Stimulated activated CD4-positive, alpha-beta T cell treated with anti-CD3 and anti-CD28 coated beads, Interleukin-1b, Interleukin-23, amount 100 ng/mL, for 24 hours (primary cell): ENCODE data around the gene ADAMTSL2.

Experiments used
- DNase-seq, 4 experiments: peaks; one replicate each; pipeline ENCODE4 v3.0.0-alpha.2; 2020; ENCODE audit warnings: low read depth in 4 of 4, low spot score in 1 of 4

ADAMTSL2 gene

GRCh38 chr9:133584559-133585476 lies 50.3 kb downstream of the ADAMTSL2 start:
- no peak for DNase-seq

GRCh38 chr9:133585481-133586351 lies 51.2 kb downstream of the ADAMTSL2 start:
- no peak for DNase-seq

GRCh38 chr9:133587051-133587450 lies 52.5 kb downstream of the ADAMTSL2 start:
- DNase-seq = no peak

- DNase-seq = no peak
Measured at GRCh38 chr9:133587466-133587865, 53.0 kb downstream of the ADAMTSL2 start.

- peak; percentile 16 to 28 (median 26) for DNase-seq
Measured at GRCh38 chr9:133589454-133590227, 55.1 kb downstream of the ADAMTSL2 start.

- no peak for DNase-seq
Measured at GRCh38 chr9:133590231-133590855, 55.8 kb downstream of the ADAMTSL2 start.

- DNase-seq = no peak
Measured at GRCh38 chr9:133591116-133591910, 56.8 kb downstream of the ADAMTSL2 start.

GRCh38 chr9:133591985-133592384 lies 57.5 kb downstream of the ADAMTSL2 start:
- DNase-seq = no peak

- DNase-seq = no peak
Measured at GRCh38 chr9:133592731-133593409, 58.4 kb downstream of the ADAMTSL2 start.

GRCh38 chr9:133593587-133594253 lies 59.2 kb downstream of the ADAMTSL2 start:
- DNase-seq = no peak

- no peak for DNase-seq
Measured at GRCh38 chr9:133594310-133594709, 59.8 kb downstream of the ADAMTSL2 start.

- DNase-seq = no peak
Measured at GRCh38 chr9:133595910-133596309, 61.4 kb downstream of the ADAMTSL2 start.

GRCh38 chr9:133597316-133597957 lies 62.9 kb downstream of the ADAMTSL2 start:
- no peak for DNase-seq

- DNase-seq = no peak
Measured at GRCh38 chr9:133598978-133599377, 64.5 kb downstream of the ADAMTSL2 start.

GRCh38 chr9:133599470-133600173 lies 65.1 kb downstream of the ADAMTSL2 start:
- DNase-seq = no peak

- DNase-seq = no peak
Measured at GRCh38 chr9:133600739-133601138, 66.2 kb downstream of the ADAMTSL2 start.

GRCh38 chr9:133601746-133602145 lies 67.2 kb downstream of the ADAMTSL2 start:
- no peak for DNase-seq

- DNase-seq = no peak
Measured at GRCh38 chr9:133602277-133602676, 67.8 kb downstream of the ADAMTSL2 start.
